H1 (cell line): Measurements from ENCODE around the gene ISOC1. TPM values are rescaled to one million over a fixed set of nuclear protein-coding genes. Genes with fewer than 3 reads are reported as not detected.

Experiments
- CTCF ChIA-PET: fragments of 300-600 bp; sonication (Branson Sonifier 250); formaldehyde crosslinking; loops from one replicate; lab custom pipeline; 2021; ENCODE audit not compliant: partially characterized antibody; lab: Charles Lee
- POLR2A ChIA-PET: fragments of 300-600 bp; sonication (Branson Sonifier 250); formaldehyde crosslinking; loops from one replicate; lab custom pipeline; 2021; ENCODE audit warnings: inconsistent platforms; ENCODE audit not compliant: partially characterized antibody; lab: Charles Lee
- DNase-seq, 2 experiments: peaks; one replicate each; pipeline versions ENCODE4 v3.0.0 to v3.0.0-alpha.2; 2010 to 2022; ENCODE audit warnings: low spot score in 2 of 2, low read depth in 1 of 2, mixed read lengths in 1 of 2
- FAIRE-seq: peaks from 2 replicates; lab custom pipeline; 2011; peaks lifted over from hg19 to GRCh38; lab: Jason Lieb, UNC
- H2AFZ ChIP-seq: 2 replicates; pipeline ENCODE4 v1.8.1; 2012; ENCODE audit warnings: low read length, inconsistent platforms
- H2AK5ac ChIP-seq: 2 replicates; pipeline ENCODE4 v1.6.1; 2013; ENCODE audit warnings: low read depth, low read length
- H2BK120ac ChIP-seq: replicated peaks from 2 replicates; pipeline ENCODE3; 2013; ENCODE audit warnings: low read depth, low read length, inconsistent platforms
- H2BK12ac ChIP-seq: 2 replicates; pipeline ENCODE4 v1.6.1; 2013; ENCODE audit warnings: low read depth, low read length
- H2BK15ac ChIP-seq: 2 replicates; pipeline ENCODE4 v1.6.1; 2013; ENCODE audit warnings: low read length
- H2BK20ac ChIP-seq: 2 replicates; pipeline ENCODE4 v1.6.1; 2013; ENCODE audit warnings: low read length
- H2BK5ac ChIP-seq: 2 replicates; pipeline ENCODE4 v1.6.1; 2013; ENCODE audit warnings: low read depth, low read length
- H3K14ac ChIP-seq: 2 replicates; pipeline ENCODE4 v1.6.1; 2013; ENCODE audit warnings: inconsistent platforms; ENCODE audit not compliant: insufficient read length
- H3K18ac ChIP-seq: 2 replicates; pipeline ENCODE4 v1.6.1; 2013; ENCODE audit warnings: low read length; ENCODE audit errors: extremely low read depth
- H3K23ac ChIP-seq: 2 replicates; pipeline ENCODE4 v1.6.1; 2013; ENCODE audit warnings: inconsistent platforms; ENCODE audit not compliant: insufficient read length
- H3K23me2 ChIP-seq: 2 replicates; pipeline ENCODE4 v1.6.1; 2013; ENCODE audit warnings: low read depth, low read length
- H3K27ac ChIP-seq: 2 replicates; pipeline ENCODE4 v1.6.1; 2011; ENCODE audit warnings: low read depth, low read length, inconsistent platforms
- H3K27me3 ChIP-seq, 4 experiments: replicated peaks in 1 of 4; 1 replicate in 1 of 4; 2 replicates in 3 of 4; pipeline versions ENCODE4 v1.6.1 to v1.8.1; 2011 to 2013; ENCODE audit warnings: low read length in 3 of 4, mild to moderate bottlenecking in 3 of 4, inconsistent platforms in 2 of 4, mixed read lengths in 2 of 4, moderate library complexity in 1 of 4; ENCODE audit not compliant: control insufficient read depth in 3 of 4, insufficient read depth in 3 of 4; ENCODE audit errors: extremely low read depth in 1 of 4
- H3K36me3 ChIP-seq, 4 experiments: 2 replicates each; pipeline versions ENCODE4 v1.6.1 to v1.8.1; 2011 to 2013; ENCODE audit warnings: mild to moderate bottlenecking in 4 of 4, low read length in 3 of 4, moderate library complexity in 2 of 4, control low read depth in 1 of 4, inconsistent platforms in 1 of 4; ENCODE audit not compliant: insufficient read depth in 4 of 4, control insufficient read depth in 2 of 4
- H3K4ac ChIP-seq: replicated peaks from 2 replicates; pipeline ENCODE3; 2013; ENCODE audit warnings: low read length, low read depth, mixed read lengths, inconsistent platforms; ENCODE audit not compliant: insufficient read length
- H3K4me1 ChIP-seq, 4 experiments: replicated peaks in 1 of 4; 1 replicate in 1 of 4; 2 replicates in 3 of 4; pipeline versions ENCODE4 v1.6.1 to v1.8.1; 2011 to 2013; ENCODE audit warnings: low read length in 3 of 4, inconsistent platforms in 2 of 4, mixed read lengths in 1 of 4; ENCODE audit not compliant: insufficient read depth in 4 of 4, control insufficient read depth in 3 of 4
- H3K4me2 ChIP-seq, 2 experiments: 2 replicates each; pipeline versions ENCODE4 v1.6.1 to v1.8.1; 2011 to 2013; ENCODE audit warnings: low read depth in 2 of 2, low read length in 2 of 2, control low read depth in 1 of 2, inconsistent platforms in 1 of 2, mild to moderate bottlenecking in 1 of 2; ENCODE audit not compliant: insufficient read depth in 1 of 2
- H3K4me3 ChIP-seq, 4 experiments: fragments of 200-600, 300-600 bp in 1 of 4; sonication (generic), shearing (Covaris generic), sonication (Bioruptor Twin) in 1 of 4; 2 replicates each; pipeline versions ENCODE4 v1.5.1 to v1.8.1; 2011 to 2016; ENCODE audit warnings: low read length in 4 of 4, low read depth in 3 of 4, control low read depth in 2 of 4, inconsistent platforms in 2 of 4, mild to moderate bottlenecking in 2 of 4, mixed read lengths in 1 of 4, moderate library complexity in 1 of 4; ENCODE audit not compliant: insufficient read depth in 2 of 4; ENCODE audit errors: extremely low read depth in 1 of 4
- H3K56ac ChIP-seq: replicated peaks from 2 replicates; pipeline ENCODE3; 2013; ENCODE audit warnings: low read depth, mild to moderate bottlenecking, mixed read lengths, low read length, inconsistent platforms; ENCODE audit not compliant: insufficient read length
- H3K79me1 ChIP-seq: 2 replicates; pipeline ENCODE4 v1.6.1; 2013; ENCODE audit warnings: low read depth, low read length, control low read depth
- H3K79me2 ChIP-seq, 2 experiments: 2 replicates each; pipeline versions ENCODE4 v1.6.1 to v1.8.1; 2012 to 2013; ENCODE audit warnings: low read length in 2 of 2, mild to moderate bottlenecking in 2 of 2, inconsistent platforms in 1 of 2; ENCODE audit not compliant: insufficient read depth in 2 of 2, control insufficient read depth in 1 of 2
- H3K9ac ChIP-seq, 4 experiments: replicated peaks in 1 of 4; 1 replicate in 1 of 4; 2 replicates in 3 of 4; pipeline versions ENCODE4 v1.6.1 to v1.8.1; 2011 to 2013; ENCODE audit warnings: low read depth in 3 of 4, low read length in 3 of 4, control low read depth in 2 of 4, mild to moderate bottlenecking in 2 of 4, moderate library complexity in 2 of 4, inconsistent platforms in 1 of 4; ENCODE audit errors: extremely low read depth in 1 of 4
- H3K9me3 ChIP-seq, 2 experiments: 2 replicates each; pipeline versions ENCODE4 v1.6.1 to v1.8.1; 2012 to 2013; ENCODE audit warnings: mild to moderate bottlenecking in 2 of 2, moderate library complexity in 2 of 2, control low read depth in 1 of 2, inconsistent platforms in 1 of 2, low read depth in 1 of 2, low read length in 1 of 2, mixed read lengths in 1 of 2; ENCODE audit not compliant: insufficient read depth in 2 of 2
- H4K20me1 ChIP-seq, 2 experiments: replicated peaks in 1 of 2; 2 replicates each; pipeline versions ENCODE3 to v1.8.1; 2011 to 2013; ENCODE audit warnings: inconsistent platforms in 2 of 2, low read length in 2 of 2, mild to moderate bottlenecking in 1 of 2; ENCODE audit not compliant: insufficient read depth in 2 of 2, control insufficient read depth in 1 of 2
- H4K5ac ChIP-seq: 2 replicates; pipeline ENCODE4 v1.6.1; 2013; ENCODE audit warnings: low read length, low read depth, mixed read lengths, inconsistent platforms; ENCODE audit not compliant: insufficient read length
- H4K8ac ChIP-seq: 2 replicates; pipeline ENCODE4 v1.8.0; 2013; ENCODE audit warnings: mild to moderate bottlenecking, moderate library complexity, low read length, inconsistent platforms; ENCODE audit not compliant: insufficient read depth; ENCODE audit errors: extremely low read depth
- H4K91ac ChIP-seq: replicated peaks from 2 replicates; pipeline ENCODE3; 2013; ENCODE audit warnings: low read length, mixed read lengths, inconsistent platforms; ENCODE audit not compliant: insufficient read length
- ATF2 ChIP-seq: IDR thresholded peaks from 2 replicates; pipeline ENCODE4 v1.6.1; 2012; ENCODE audit warnings: low read length, inconsistent platforms
- CEBPB ChIP-seq: IDR thresholded peaks from 2 replicates; pipeline ENCODE4 v1.6.1; 2012; ENCODE audit warnings: low read depth, low read length
- CHD1 ChIP-seq: IDR thresholded peaks from 2 replicates; pipeline ENCODE4 v1.6.1; 2012; ENCODE audit warnings: low read depth, low read length, improper control_type of control experiment
- KDM1A ChIP-seq: fragments of 200-600, 300-600 bp; sonication (generic); IDR thresholded peaks from 2 replicates; pipeline ENCODE4 v1.7.1; 2016; ENCODE audit warnings: mild to moderate bottlenecking, low read length, borderline replicate concordance
- POLR2AphosphoS5 ChIP-seq: IDR thresholded peaks from 2 replicates; pipeline ENCODE4 v1.6.1; 2011; ENCODE audit warnings: low read depth, low read length
- SIRT6 ChIP-seq: IDR thresholded peaks from one replicate; pipeline ENCODE4 v1.7.1; 2012; ENCODE audit warnings: low read length, inconsistent platforms
- SIX5 ChIP-seq: IDR thresholded peaks from 2 replicates; pipeline ENCODE4 v1.6.1; 2011; ENCODE audit warnings: mild to moderate bottlenecking, low read depth, low read length
- WGBS, 2 experiments: shearing (Covaris generic) in 1 of 2; methylation state at CpG; one replicate each; pipeline versions ENCODE4 v1.1.6 to v1.1.7; 2013 to 2015; ENCODE audit warnings: low lambda C conversion rate in 2 of 2, mixed read lengths in 2 of 2, inconsistent platforms in 1 of 2, low coverage in 1 of 2, missing lambda C conversion rate in 1 of 2; ENCODE audit not compliant: insufficient replicate concordance in 2 of 2, insufficient coverage in 1 of 2, insufficient read length in 1 of 2; ENCODE audit errors: extremely low coverage in 1 of 2, missing lambda C conversion rate in 1 of 2; 5-methylcytosine and 5-hydroxymethylcytosine counted together
- polyA plus RNA-seq, 7 experiments: library from polyadenylated mRNA; depleted of rRNA in 3 of 7; stranded (reverse) in 5 of 7; unstranded in 2 of 7; fragments of >200 nt in 5 of 7; fragments of 200-250 nt in 2 of 7; gene quantifications; 1 replicate in 5 of 7; 2 replicates in 1 of 7; 4 replicates in 1 of 7; pipeline versions ENCODE4 v1.2.1 to v1.2.3, GENCODE V29; 2011 to 2013; ENCODE audit warnings: missing spikeins in 2 of 7, mixed read lengths in 2 of 7
- total RNA-seq: library from RNA; stranded (reverse); fragmentation: NEBNext Ultra II Directional; extraction: Animal tissue kit (Norgen Biotek cat#: 25700); gene quantifications from 2 replicates; pipeline ENCODE4 v1.2.1, GENCODE V29; 2021

ISOC1 gene
- total and polyA plus RNA-seq, 2 of the 8 experiments (the other 6 are each of a cell fraction or from before 2014, with no cell fraction given), result 27.7 to 34.9 TPM

GRCh38 chr5:129099184-129099569, 4.6 kb downstream of the ISOC1 start:
- FAIRE-seq (no peak), DNase-seq (no peak)
- ChIA-PET CTCF (interaction anchor here (1.0 to 6.1 kb wide), 8 partner anchors 11 to 194 kb away, joined by 3 to 62 read pairs (median 9); no protein-coding TSS in a partner anchor), POLR2A (no interaction called here)
- no peaks in the 10 kb centered on the region for H3K9me3 ChIP-seq
- H3K23ac ChIP-seq, result no peak overlapping the region
- H3K4me2 ChIP-seq, result no peak overlapping the region
- no peak overlapping the region for H3K9ac ChIP-seq
- H2BK20ac ChIP-seq, result no peak overlapping the region
- no peak overlapping the region for H2BK120ac ChIP-seq
- H4K5ac ChIP-seq, result no peak overlapping the region
- H3K23me2 ChIP-seq, result peaks cover 7% of the 10 kb centered on the region
- H3K27ac ChIP-seq, result no peak overlapping the region
- no peak overlapping the region for H3K18ac ChIP-seq
- H2AFZ ChIP-seq, result no peak overlapping the region
- H3K56ac ChIP-seq, result no peak overlapping the region
- no peak overlapping the region for H2BK12ac ChIP-seq
- no peak overlapping the region for H2AK5ac ChIP-seq
- H3K79me1 ChIP-seq, result no peaks in the 10 kb centered on the region
- no peak overlapping the region for H3K14ac ChIP-seq
- H3K36me3 ChIP-seq, result no peaks in the 10 kb centered on the region
- H4K8ac ChIP-seq, result no peak overlapping the region
- peaks cover 0 to 6% (median 1%) of the 10 kb centered on the region in 4 experiments; a peak in 2 of 7 replicates for H3K4me1 ChIP-seq
- no peak overlapping the region for H2BK15ac ChIP-seq
- H4K91ac ChIP-seq, result no peak overlapping the region
- H3K4ac ChIP-seq, result no peak overlapping the region
- peaks cover 2 to 10% of the 10 kb centered on the region in 2 experiments for H4K20me1 ChIP-seq
- no peaks in the 10 kb centered on the region; a peak in 2 of 7 replicates for H3K27me3 ChIP-seq
- 70% methylated on average over 1 of the region's 1 CpG; no CpG with 5 or more reads in 1 of the 2 experiments for WGBS, 2 experiments
- H3K79me2 ChIP-seq, result peaks cover 3 to 21% of the 10 kb centered on the region in 2 experiments; a peak in 2 of 4 replicates
- no peak overlapping the region for H3K4me3 ChIP-seq
- H2BK5ac ChIP-seq, result no peak overlapping the region
- TF ChIP-seq SIX5 (no peak), ATF2 (no peak), CHD1 (no peak), POLR2AphosphoS5 (no peak), CEBPB (no peak), SIRT6 (no peak), KDM1A (no peak)
